WTC11 (cell line): ENCODE data around the gene PTP4A1. TPM values are rescaled to one million over a fixed set of nuclear protein-coding genes. Genes with fewer than 3 reads are reported as not detected.

Experiments
- ATAC-seq: fragments of 200-7000 bp; cut with Tn5 transposase; 2 replicates; pipeline ENCODE4 v1.10.0; 2021; ENCODE audit warnings: mild to moderate bottlenecking, moderate library complexity
- CTCF ChIA-PET: fragments of 300-600 bp; sonication (Branson Sonifier 250); formaldehyde crosslinking; loops from one replicate; lab custom pipeline; 2021; ENCODE audit warnings: antibody characterized with exemption; lab: Charles Lee
- POLR2A ChIA-PET: fragments of 350-600 bp; sonication (Branson Sonifier 250); formaldehyde crosslinking; loops from one replicate; lab custom pipeline; 2021; ENCODE audit warnings: antibody characterized with exemption; lab: Charles Lee
- DNase-seq: peaks from one replicate; pipeline ENCODE4 v3.0.0; 2021; ENCODE audit warnings: low spot score
- H3K27ac Mint-ChIP-seq: 2 replicates; pipeline ENCODE4 v1.8.0; 2021; ENCODE audit warnings: mixed read lengths
- H3K27me3 Mint-ChIP-seq: 2 replicates; pipeline ENCODE4 v1.8.0; 2021; ENCODE audit warnings: low read depth, mild to moderate bottlenecking, moderate library complexity, mixed read lengths
- H3K36me3 Mint-ChIP-seq: 2 replicates; pipeline ENCODE4 v1.8.0; 2021; ENCODE audit warnings: mixed read lengths
- H3K4me1 Mint-ChIP-seq: 2 replicates; pipeline ENCODE4 v1.8.0; 2022; ENCODE audit warnings: mixed read lengths
- H3K4me3 Mint-ChIP-seq: 2 replicates; pipeline ENCODE4 v1.8.0; 2021; ENCODE audit warnings: mild to moderate bottlenecking, moderate library complexity, mixed read lengths
- H3K9me3 Mint-ChIP-seq: 2 replicates; pipeline ENCODE4 v1.8.0; 2021; ENCODE audit warnings: mixed read lengths
- ARID4B ChIP-seq: sonication (generic); formaldehyde crosslinking; IDR thresholded peaks from 2 replicates; pipeline ENCODE4 v1.8.0; 2023; ENCODE audit warnings: missing genetic modification reagents, mild to moderate bottlenecking, borderline replicate concordance
- ATF2 ChIP-seq: sonication (generic); formaldehyde crosslinking; IDR thresholded peaks from 2 replicates; pipeline ENCODE4 v1.8.1; 2022; ENCODE audit warnings: low read depth, missing genetic modification reagents, borderline replicate concordance
- ATF3 ChIP-seq: sonication (generic); formaldehyde crosslinking; conservative IDR thresholded peaks from 2 replicates; pipeline ENCODE4 v1.8.1; 2022; ENCODE audit warnings: mild to moderate bottlenecking, missing genetic modification reagents
- ATF6 ChIP-seq: sonication (generic); formaldehyde crosslinking; IDR thresholded peaks from 2 replicates; pipeline ENCODE4 v1.8.1; 2023; ENCODE audit warnings: mild to moderate bottlenecking, missing genetic modification reagents
- CTCF ChIP-seq: fragments of 200-600 bp; IDR thresholded peaks from 2 replicates; pipeline ENCODE4 v1.8.0; 2022; ENCODE audit warnings: antibody characterized with exemption
- ESRRA ChIP-seq: sonication (generic); formaldehyde crosslinking; IDR thresholded peaks from 2 replicates; pipeline ENCODE4 v1.8.1; 2022; ENCODE audit warnings: mild to moderate bottlenecking, missing genetic modification reagents, borderline replicate concordance
- FOXJ3 ChIP-seq: sonication (generic); formaldehyde crosslinking; IDR thresholded peaks from 2 replicates; pipeline ENCODE4 v1.9.0; 2021; ENCODE audit warnings: missing genetic modification reagents, mild to moderate bottlenecking, borderline replicate concordance
- GTF2I ChIP-seq: fragments of 250-450 bp; sonication (Bioruptor Pico); conservative IDR thresholded peaks from 2 replicates; pipeline ENCODE4 v1.4.0; 2021; ENCODE audit warnings: mild to moderate bottlenecking
- JAZF1 ChIP-seq: fragments of 250-450 bp; sonication (Bioruptor Pico); IDR thresholded peaks from 2 replicates; pipeline ENCODE4 v1.9.0; 2021; ENCODE audit warnings: moderate library complexity, mild to moderate bottlenecking, inconsistent platforms
- MLX ChIP-seq: sonication (generic); formaldehyde crosslinking; IDR thresholded peaks from 2 replicates; pipeline ENCODE4 v1.8.1; 2023; ENCODE audit warnings: mild to moderate bottlenecking, missing genetic modification reagents, moderate library complexity
- MXD4 ChIP-seq: fragments of 250-450 bp; sonication (Bioruptor Pico); IDR thresholded peaks from 2 replicates; pipeline ENCODE4 v1.8.0; 2021; ENCODE audit warnings: mild to moderate bottlenecking, moderate library complexity, borderline replicate concordance
- NFATC4 ChIP-seq: fragments of 250-450 bp; sonication (Bioruptor Pico); IDR thresholded peaks from 2 replicates; pipeline ENCODE4 v1.9.0; 2021; ENCODE audit warnings: mild to moderate bottlenecking
- NFYB ChIP-seq: sonication (generic); formaldehyde crosslinking; conservative IDR thresholded peaks from 2 replicates; pipeline ENCODE4 v1.8.0; 2022; ENCODE audit warnings: low read depth, missing genetic modification reagents
- NR2C2 ChIP-seq: sonication (generic); formaldehyde crosslinking; IDR thresholded peaks from 2 replicates; pipeline ENCODE4 v1.8.0; 2022; ENCODE audit warnings: mild to moderate bottlenecking, missing genetic modification reagents
- OVOL2 ChIP-seq: fragments of 250-450 bp; sonication (Bioruptor Pico); IDR thresholded peaks from 2 replicates; pipeline ENCODE4 v1.9.0; 2021; ENCODE audit warnings: mild to moderate bottlenecking, borderline replicate concordance
- PREB ChIP-seq: sonication (generic); formaldehyde crosslinking; IDR thresholded peaks from 2 replicates; pipeline ENCODE4 v1.8.1; 2022; ENCODE audit warnings: mild to moderate bottlenecking, missing genetic modification reagents, moderate library complexity, borderline replicate concordance
- SMAD4 ChIP-seq: sonication (generic); formaldehyde crosslinking; IDR thresholded peaks from 2 replicates; pipeline ENCODE4 v1.8.0; 2022; ENCODE audit warnings: mild to moderate bottlenecking, missing genetic modification reagents
- TEAD1 ChIP-seq: sonication (generic); formaldehyde crosslinking; IDR thresholded peaks from 2 replicates; pipeline ENCODE4 v1.8.0; 2022; ENCODE audit warnings: mild to moderate bottlenecking, missing genetic modification reagents
- ZNF263 ChIP-seq: sonication (generic); formaldehyde crosslinking; IDR thresholded peaks from 2 replicates; pipeline ENCODE4 v1.8.1; 2022; ENCODE audit warnings: low read depth, mild to moderate bottlenecking, moderate library complexity, missing genetic modification reagents
- ZNF281 ChIP-seq: sonication (generic); formaldehyde crosslinking; IDR thresholded peaks from 2 replicates; pipeline ENCODE4 v1.8.0; 2023; ENCODE audit warnings: mild to moderate bottlenecking, missing genetic modification reagents
- total RNA-seq: library from RNA; stranded (reverse); gene quantifications from 3 replicates; pipeline ENCODE4 v1.2.3, GENCODE V29; 2021

The PTP4A1 gene
- total RNA-seq, 1 experiment from 2014 or later = 56.9 TPM

- TF ChIP-seq ZNF281 (CRISPR knock-in tag) (no peak), MLX (CRISPR knock-in tag) (no peak), SMAD4 (no peak), GTF2I (no peak), TEAD1 (CRISPR knock-in tag) (no peak), NFATC4 (CRISPR knock-in tag) (no peak), OVOL2 (no peak), PREB (CRISPR knock-in tag) (no peak), NR2C2 (CRISPR knock-in tag) (no peak), CTCF (no peak), ARID4B (CRISPR knock-in tag) (no peak), FOXJ3 (CRISPR knock-in tag) (no peak), ATF2 (CRISPR knock-in tag) (no peak), MXD4 (no peak)
These were observed 27.0 kb downstream of the PTP4A1 start (continued) for GRCh38 chr6:63599243-63599642.

- H3K27me3 Mint-ChIP-seq = peaks cover 4% of the 10 kb centered on the region; the same call in 1 of the 2 replicates
- H3K4me1 Mint-ChIP-seq = peaks cover 9% of the 10 kb centered on the region
- no peak overlapping the region for H3K4me3 Mint-ChIP-seq
- ATAC-seq (no peak), DNase-seq (no peak)
- H3K36me3 Mint-ChIP-seq = no peaks in the 10 kb centered on the region
- H3K27ac Mint-ChIP-seq = no peak overlapping the region
- H3K9me3 Mint-ChIP-seq = no peaks in the 10 kb centered on the region; the same call in 1 of the 2 replicates
- ChIA-PET POLR2A (interaction anchor here (0.8 kb wide), 1 partner anchor 26 kb away, joined by 6 read pairs; no protein-coding TSS in a partner anchor), CTCF (no interaction called here)
- no peak for TF ChIP-seq JAZF1
- no peak for TF ChIP-seq ZNF263 (CRISPR knock-in tag)
- TF ChIP-seq NFYB = no peak
- no peak for TF ChIP-seq ATF3
- TF ChIP-seq ESRRA (CRISPR knock-in tag) = no peak
- no peak for TF ChIP-seq ATF6 (CRISPR knock-in tag)
These were observed 27.9 kb downstream of the PTP4A1 start for GRCh38 chr6:63600136-63600535.
